T-helper 2 cell treated with Interferon-gamma antibody and Interleukin-4, amounts not matched to agents 100 ng/mL and 5 ng/mL, for 36 hours (primary cell): ENCODE measurements around the gene RANBP1. TPM values are rescaled to one million over a fixed set of nuclear protein-coding genes. Genes with fewer than 3 reads are reported as not detected.

ENCODE experiments used
- intact Hi-C: fragments of 100-400 bp; cut with micrococcal nuclease; formaldehyde crosslinking; loops from one replicate; pipeline ENCODE4 v1.15.1; 2023
- total RNA-seq: library from RNA; stranded (reverse); gene quantifications from 2 replicates; pipeline ENCODE4 v1.2.3, GENCODE V29; 2022

Gene RANBP1
- total RNA-seq, 1 donor from 2014 or later = 295 TPM

DNA sequence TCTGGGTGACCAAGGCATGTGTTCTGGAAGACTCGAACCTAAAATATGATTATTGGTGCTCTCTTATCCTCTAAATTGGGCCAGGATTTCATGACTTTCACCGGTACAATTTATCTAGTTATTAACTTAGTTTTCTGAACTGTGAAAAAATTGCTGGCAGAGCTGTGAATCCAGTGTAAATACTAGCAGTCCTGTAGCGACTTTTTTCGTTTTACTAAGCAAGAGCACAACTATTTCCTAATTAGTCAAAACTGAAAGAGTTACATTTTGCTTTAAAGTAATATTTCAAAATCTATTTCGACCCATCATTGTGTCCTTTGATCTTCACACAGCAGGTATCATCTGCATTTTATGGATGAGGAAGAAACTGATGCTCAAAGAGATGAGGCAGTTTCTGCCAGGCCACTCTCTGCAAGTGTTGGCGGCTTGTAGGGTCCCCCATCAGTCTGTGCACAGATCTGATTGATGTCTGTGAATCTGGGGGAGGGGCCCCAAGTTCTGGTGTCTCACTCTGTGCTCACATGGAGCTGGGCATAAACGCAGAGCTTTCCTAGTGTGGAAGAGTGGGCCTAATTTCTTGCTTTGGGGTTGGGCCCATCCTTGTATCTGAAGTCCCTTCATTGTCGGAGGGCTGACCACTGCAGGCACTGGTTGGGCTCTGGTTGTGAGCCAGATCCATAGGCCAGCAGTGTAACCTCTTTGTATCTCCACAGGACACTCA, 2.6 kb downstream of the RANBP1 start:
- intact Hi-C loops = loop anchor here (5.0 to 10.0 kb wide), 2 partner anchors 146 to 264 kb away; partner anchors contain the start of genes GNB1L and RTL10

DNA sequence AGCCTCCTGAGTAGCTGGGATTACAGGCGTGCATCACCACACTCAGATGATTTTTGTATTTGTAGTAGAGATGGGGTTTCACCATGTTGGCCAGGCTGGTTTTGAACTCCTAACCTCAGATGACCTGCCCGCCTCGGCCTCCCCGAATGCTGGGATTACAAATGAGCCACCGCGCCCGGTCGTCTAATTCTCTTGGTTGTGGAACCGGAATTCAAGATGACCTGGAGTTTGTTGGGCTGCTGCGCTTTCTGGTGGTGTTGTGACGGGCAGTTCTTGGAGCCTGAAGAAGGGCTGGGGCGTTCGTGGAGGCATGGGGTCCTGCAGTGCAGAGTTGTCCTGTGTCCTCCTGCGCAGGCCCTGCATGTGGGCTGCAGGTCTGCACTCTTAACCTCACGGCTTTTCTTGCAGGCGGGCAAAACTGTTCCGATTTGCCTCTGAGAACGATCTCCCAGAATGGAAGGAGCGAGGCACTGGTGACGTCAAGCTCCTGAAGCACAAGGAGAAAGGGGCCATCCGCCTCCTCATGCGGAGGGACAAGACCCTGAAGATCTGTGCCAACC, 6.0 kb downstream of the RANBP1 start:
- intact Hi-C loops = no loop called here

DNA sequence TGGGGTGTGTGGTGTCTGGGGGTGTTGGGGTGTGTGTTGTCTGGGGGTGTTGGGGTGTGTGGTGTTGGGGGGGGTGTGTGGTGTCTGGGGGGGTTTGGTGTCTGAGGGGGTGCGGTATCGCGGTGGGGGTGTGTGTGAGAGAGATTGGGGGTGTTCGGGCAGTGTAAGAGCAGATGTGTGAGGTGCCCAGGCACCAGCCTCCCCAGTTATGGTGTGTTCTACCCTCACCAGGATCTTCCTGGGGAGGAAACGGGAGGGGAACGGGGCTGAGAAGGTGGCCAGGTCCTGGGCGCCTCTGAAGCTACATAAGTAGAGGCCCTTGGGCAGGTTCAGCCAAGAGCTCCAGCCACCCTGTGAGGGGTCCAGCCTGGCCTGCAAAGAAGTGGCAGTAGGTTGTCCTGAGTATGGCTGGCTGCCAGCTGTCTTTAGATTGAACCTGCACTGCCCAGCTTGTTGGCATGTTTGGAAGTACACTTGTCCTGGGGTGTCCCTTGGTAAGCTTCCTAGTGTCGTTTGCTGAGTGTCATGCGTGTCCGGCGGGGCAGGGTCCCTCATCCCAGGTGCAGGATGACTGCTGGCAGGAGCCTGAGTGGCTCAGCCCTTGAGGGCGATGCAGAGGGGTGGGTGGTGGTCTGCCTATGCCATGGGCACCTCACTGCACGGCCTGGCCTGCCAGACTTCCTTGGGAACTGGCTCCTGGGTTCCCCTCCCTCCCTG, 7.6 kb downstream of the RANBP1 start:
- intact Hi-C loops = no loop called here

DNA sequence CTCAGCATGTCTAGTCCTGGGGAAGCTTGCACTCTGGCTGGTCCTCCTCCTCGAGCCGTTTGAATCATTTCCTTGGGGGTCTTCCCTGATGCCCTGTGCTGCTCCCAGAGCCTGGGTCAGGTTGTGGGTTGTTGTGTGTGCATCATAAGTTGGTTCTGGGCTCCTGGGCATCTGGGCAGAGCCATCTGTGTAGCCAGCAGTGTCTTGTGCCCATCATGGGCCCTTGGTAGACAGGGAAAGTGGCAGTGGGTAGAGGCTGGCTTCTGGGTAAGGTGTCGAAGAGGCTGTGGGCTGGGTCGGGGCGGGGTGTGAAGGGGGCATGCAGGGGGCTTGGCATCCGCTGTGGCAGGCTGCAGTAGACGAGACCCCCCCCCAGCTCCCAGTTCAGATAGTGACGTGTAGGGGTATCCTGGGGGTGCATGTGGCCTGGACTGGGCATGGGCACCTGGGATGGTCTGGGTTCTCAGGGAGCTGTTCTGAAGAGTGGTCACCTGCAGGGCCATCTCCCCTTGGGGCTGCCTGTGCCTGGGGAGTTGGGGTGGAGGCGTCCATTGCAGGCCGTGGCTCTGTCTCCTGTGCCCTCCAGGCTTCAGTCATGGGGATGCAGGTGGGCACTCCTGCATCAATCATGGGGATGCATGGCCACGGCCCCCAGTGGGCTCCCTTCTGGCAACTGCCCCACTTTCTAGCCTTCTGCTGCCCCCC, 8.3 kb downstream of the RANBP1 start:
- intact Hi-C loops = no loop called here

DNA sequence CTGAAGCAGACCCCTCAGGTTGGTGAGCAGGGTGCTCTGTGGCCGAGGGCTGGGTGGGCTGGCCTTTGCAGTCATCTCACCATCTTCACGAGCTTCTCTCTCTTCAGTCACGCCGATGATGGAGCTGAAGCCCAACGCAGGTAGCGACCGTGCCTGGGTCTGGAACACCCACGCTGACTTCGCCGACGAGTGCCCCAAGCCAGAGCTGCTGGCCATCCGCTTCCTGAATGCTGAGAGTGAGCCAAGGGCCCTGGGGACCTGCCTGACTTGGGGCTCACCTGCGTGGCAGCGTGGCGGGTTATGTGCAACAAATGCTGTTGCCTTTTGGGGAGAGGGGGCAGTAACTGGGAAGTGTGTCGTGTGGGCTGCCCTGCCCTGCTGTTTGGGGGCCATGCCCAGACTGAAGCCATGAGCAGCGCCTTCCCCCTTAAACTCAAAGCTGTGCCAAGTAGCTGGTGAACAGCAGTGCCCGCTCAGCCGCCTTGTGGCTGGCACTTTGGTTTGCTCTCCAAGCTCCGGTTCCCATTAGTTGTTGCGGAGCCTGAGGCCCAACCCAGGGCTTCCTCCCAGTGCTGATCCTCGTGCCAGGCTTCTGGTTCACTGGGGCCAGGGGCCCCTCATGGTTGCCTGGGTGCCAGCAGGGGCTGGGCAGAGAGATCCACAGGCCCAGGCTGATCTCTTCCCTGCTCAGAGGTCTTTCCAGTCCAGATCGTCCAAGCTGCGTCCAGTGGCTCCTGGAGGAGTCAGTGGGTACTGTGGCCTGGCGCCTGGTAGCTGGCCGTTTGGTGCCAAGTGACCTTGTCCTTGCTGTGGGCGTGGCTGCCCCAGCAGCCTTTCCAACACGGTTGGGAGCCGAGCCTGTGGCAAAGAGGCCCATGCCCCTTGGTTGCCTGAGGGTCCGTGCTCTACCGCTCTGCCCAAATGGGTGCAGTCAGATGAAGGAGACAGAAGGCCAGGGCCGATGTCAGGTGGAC, 9.6 kb downstream of the RANBP1 start:
- intact Hi-C loops = no loop called here

DNA sequence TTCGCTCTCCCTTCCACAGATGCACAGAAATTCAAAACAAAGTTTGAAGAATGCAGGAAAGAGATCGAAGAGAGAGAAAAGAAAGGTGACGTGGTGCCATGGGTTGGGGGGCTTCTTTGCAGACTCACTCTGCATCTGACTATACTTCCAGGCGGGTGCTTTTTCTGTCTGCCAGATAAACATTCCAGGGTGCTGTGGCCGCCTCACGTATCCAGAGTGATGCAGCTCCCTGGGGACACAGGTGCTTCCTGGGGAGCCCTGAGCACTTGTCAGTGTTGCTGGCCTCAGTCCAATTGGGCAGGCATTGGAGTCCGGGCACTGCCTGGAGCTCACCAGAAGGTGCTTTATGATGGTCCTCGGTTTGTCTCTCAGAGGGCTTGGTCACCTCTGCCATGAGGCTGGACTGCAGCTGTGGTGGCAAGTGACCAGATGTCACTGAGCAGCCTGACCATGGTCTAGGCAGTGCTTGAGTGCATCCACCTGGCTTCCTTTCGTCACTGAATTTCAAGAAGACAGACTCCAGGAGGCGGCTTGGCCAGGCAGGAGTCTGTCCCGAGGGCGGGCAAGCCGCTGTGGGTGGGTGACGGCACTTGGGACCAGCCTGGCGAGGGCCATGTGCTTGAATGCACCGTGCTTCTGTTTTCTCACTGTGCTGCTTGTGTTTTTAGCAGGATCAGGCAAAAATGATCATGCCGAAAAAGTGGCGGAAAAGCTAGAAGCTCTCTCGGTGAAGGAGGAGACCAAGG, 10.6 kb downstream of the RANBP1 start:
- intact Hi-C loops = no loop called here

DNA sequence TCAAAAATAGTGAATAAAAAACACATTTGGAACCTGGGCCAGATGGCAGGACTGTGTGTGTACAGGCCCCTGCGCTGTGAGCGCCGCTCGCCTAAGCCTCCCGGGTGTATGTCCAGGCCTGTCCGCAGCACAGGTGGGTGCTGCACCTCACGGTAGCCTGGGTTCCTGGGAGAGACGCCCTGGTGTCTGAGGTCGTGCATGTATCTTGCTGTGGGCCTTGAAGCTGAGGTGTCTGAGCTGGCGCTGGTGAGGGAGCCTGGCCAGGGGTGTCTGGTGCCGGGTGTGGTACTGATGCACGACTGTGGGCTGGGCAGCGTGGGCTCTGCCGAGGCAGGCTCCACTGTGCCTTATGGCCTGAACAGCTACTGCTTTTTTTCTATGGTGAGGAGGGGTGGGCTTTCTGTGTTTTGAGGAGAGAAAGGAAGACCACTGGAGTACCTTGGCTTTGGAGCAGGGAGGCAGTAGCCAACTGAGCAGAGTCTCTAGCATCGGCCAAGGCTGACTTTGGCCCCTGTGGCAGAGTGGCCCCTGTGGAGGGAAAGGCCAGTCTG, 11.5 kb downstream of the RANBP1 start:
- intact Hi-C loops = no loop called here

DNA sequence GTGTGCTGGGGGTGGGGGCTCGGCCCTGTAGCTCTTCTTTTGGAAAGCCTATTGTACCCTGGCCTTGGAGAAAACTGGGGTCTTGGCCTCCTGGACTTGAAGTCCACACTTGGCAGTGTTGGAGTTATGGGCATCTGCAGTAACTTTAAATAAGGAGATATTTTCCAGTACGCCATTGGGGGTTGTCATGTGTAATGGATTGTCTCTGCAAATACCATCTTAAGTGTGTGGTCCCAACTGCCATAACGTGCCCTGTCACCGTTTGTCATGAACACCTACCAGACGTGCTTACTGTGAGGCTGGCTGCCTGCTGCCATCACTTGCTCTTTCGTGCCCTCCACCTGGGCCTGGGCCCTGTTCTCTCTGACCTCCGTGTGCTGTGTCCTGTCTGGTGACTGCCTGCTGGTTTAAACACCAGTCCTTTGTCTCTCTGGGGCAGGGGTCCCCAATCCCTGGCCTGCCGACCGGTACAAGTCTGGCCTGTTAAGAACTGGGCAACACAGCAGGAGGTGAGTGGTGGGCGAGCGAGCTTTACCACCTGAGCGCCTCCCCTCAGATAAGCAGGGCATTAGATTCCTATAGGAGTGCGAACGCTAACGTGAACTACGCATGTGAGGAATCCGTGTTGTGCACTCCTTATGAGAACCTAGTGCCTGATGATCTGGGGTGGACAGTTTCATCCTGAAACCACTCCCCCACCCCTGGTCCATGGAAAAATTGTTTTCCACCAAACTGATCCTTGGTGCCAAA, 12.1 kb downstream of the RANBP1 start:
- intact Hi-C loops = no loop called here

DNA sequence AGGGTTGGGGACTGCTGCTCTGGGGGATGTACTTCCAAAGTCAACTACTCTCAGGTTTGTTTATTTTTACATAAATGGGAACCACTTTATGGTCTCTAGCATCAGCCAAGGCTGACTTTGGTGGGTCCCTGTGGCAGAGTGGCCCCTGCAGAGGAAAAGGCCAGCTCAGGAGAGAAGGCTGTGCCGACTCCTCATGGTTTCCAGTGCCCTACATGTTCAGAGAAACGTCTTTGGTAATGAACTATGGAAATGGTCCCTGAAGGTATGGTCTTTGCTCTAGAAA, 12.7 kb downstream of the RANBP1 start:
- intact Hi-C loops = no loop called here

DNA sequence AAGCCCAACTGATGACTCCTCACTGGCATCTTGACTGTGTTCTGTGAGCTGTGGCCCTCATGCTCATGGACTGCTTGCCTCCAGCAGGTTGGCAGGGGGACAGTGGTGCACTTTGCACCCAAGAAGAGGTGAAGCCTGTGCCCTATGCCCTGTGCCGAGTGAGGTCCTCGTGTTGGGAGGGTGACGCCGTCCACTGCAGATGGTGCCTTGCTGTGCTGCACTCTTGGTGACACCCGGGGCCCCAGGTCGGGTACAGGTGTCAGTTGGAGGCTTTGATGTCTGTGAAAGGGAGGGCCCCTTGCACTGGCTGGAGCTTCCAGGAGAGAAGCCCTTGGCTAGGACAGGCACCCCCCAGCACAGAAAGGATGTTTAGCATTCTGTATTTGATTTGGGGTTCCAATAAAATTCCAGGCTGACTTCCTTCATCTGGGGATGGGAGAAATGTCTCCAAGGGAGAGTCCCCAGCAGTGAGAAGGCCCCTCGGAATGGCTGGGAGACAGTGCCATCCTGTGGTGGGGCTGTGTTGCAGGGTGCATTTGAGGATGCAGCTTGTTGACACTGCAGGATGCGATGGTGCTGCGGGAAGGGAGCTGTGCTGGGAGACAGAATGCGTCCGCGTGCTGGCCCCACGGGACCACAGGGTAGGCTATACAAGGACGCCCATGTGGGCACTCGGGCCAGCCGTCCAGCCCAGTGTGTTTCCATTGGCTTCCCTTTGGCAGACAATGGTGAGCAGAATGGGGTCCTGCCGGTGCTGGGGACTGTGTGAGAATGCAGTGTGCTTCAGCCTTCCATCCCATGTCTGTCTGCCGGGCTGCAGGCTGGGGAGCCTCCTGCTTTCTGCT, 13.2 kb downstream of the RANBP1 start:
- intact Hi-C loops = loop anchor here (1.0 kb wide), 1 partner anchor 159 kb away; no protein-coding TSS in a partner anchor

DNA sequence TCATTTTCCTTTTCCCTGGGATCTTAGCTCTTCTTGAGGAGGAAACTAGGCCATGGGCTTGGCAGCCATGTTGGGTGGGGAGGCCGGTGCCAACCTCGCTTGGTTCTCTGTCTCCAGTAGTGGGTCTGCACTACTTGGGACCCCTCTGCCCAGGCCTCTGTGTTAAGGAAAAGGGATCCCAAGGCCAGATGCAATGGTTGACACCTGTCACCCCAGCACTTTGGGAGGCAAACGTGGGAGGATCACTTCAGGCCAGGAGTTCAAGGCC, 13.8 kb downstream of the RANBP1 start:
- intact Hi-C loops = loop anchor here (1.0 kb wide), 1 partner anchor 159 kb away; no protein-coding TSS in a partner anchor

DNA sequence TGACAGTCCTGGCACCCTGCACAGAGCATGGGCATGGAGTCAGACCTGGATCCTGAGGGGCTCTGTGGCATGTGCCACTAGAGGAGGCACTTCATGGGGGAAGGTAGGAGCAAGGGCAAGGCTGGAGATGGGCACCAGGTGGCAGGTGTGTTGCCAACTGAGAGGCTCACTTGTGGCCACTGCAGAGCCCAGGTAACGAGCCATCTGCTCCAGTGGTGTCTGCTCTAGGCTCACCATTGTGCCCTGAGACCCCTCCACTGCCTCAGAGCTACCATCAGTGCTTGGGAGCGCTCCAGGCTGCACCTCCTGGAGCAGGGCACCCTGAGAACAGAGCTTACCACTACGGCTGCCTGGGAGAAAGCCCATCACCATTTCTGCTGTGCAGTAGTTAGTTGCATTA, 14.4 kb downstream of the RANBP1 start:
- intact Hi-C loops = no loop called here

DNA sequence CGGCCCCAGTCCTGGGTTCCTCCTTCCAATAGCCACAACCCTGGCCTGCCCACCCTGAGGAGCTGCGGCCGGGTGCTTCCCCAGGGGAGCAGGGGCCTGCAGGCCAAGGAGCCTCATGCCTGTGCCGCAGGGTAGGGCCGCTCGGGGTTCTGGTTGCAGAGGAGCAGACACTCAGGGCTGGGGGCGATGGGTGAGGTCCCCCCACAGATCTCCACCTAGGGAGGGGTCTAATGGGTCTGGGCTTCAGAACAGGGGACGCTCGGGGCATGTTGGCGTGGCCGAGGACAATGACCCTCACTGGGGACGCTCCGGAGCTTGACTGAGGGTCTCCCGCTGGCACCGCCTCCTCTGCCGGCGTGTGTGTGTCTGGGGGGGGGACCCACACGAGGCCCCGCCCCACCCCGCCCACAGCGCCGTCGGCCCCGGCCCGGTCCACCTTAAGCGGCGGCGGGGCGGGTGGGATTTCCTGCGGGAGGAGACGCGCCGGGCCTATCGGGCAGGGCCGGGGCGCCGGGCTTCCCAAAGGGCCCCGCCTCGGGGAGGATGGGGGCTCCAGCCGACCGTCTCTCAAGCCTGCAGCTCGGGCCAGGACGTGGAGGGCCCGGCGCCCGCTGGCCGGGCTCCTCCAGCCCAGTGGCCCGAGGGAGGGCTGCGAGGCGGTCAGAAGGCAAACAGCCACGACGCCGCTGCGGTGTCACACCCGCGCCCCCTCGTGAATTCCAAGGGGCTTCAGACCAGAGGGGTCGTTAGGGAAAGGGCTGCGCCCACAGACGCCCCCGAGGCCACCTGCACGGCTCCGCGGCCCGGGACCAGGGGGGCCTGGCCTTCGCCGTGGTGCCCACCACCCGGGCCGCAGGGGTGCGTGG, 15.1 kb downstream of the RANBP1 start:
- intact Hi-C loops = no loop called here

DNA sequence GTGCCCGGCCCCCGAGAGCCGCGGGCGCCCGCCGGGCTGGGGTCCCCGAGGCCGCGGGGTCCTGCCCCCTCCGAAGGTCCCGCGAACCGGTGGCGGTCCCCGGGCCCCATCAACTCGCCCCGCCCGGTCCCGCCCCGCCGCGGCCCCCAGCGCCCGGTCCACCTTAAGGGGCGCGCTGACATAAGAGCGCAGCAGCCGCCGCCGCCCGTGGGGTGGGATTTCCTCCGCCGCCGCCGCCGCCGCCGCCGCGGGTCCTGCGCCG, 15.6 kb downstream of the RANBP1 start, which contains the start of gene ZDHHC8:
TSS of gene ZDHHC8 (plus strand) at position 208 of the 262 bp plus-strand sequence. CDS start 144 bp downstream, outside the sequence.
- intact Hi-C loops = no loop called here

DNA sequence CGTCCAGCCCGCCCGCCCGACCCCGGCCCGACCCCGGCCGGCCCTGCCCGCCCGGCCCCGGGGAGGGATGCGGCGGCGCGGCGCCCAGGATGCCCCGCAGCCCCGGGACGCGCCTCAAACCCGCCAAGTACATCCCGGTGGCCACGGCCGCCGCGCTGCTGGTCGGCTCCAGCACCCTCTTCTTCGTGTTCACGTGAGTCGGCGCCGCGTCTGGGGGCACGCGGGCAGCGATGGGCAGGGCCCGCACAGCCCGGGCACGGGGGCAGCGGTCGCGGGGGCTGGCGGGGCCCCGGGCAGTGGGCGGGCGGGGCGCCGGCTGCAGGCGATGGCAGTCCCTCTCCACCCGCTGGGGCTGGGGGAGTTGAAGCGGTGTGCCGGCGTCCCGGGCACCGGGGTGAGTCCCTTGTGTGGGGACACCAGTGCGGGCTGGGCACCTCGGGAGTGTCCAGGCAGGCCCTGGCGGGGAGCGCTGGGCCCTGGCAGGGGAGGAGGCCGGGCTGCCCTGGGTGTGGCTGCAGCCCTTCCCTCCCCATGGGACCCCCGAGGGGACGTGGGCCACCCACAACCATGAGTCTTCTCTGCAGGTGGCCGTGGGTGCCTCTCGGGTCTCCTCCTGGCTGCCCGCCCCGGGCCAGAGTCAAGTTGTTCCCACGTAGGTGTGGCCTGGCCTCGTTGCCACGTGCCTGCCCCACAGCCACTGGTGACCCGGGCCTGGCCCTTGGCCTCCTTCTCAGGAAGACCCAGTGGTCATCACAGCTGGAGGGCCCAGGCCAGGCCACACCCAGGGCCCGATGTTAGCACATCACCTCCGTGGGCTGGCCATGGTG, 16.2 kb downstream of the RANBP1 start:
- intact Hi-C loops = no loop called here

DNA sequence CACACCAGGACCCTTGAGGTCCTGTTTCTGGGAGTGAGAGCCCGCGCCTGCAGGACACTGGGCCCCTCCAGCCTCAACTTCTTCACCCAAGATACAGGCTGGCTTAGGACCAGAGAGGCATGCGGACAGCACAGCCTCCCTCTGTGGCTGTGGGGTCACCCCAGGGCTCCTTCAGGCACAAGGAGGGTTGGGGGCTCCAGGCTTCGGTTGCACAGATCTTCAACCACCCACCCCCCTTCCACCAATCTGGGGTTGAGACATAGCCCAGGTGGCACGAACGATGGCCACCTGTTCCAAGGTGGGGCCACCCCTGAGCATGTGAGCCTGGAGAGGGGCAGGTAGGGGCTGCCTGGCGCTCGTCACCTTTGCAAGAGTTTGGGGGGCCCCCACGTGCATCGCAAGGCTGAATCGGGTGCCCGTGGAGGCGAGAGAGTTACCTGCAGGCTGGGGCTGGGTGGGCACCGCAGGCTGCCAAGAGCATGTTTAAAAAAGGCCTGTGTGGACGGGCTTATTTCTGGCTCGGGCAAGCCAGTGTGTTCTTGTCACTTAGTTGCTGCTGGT, 16.9 kb downstream of the RANBP1 start:
- intact Hi-C loops = no loop called here
